HTR-8/SVneo (cell line): ENCODE results near the gene SF3B3.
A peak's percentile ranks its signal among the peaks of the same experiment; 100 is the strongest.

Source experiments
- DNase-seq: peaks from one replicate; pipeline ENCODE4 v3.0.0; 2011; ENCODE audit warnings: low spot score, mixed read lengths; ENCODE audit not compliant: insufficient read length
- FAIRE-seq: peaks from 2 replicates; lab custom pipeline; 2011; peaks lifted over from hg19 to GRCh38; lab: Jason Lieb, UNC

SF3B3 gene

GRCh38 chr16:70553645-70554044 lies 30.0 kb downstream of the SF3B3 start:
- no peak for FAIRE-seq
- no peak for DNase-seq

- no peak for DNase-seq
- FAIRE-seq = no peak
Observed at GRCh38 chr16:70556063-70556462, 32.4 kb downstream of the SF3B3 start.

- DNase-seq (no peak), FAIRE-seq (no peak)
Observed at GRCh38 chr16:70561623-70562022, 38.0 kb downstream of the SF3B3 start.

- no peak for DNase-seq
- FAIRE-seq = no peak
Observed at GRCh38 chr16:70563636-70564035, 40.0 kb downstream of the SF3B3 start.

- no peak for DNase-seq
- no peak for FAIRE-seq
Observed at GRCh38 chr16:70565053-70565452, 41.4 kb downstream of the SF3B3 start.

- DNase-seq (no peak), FAIRE-seq (no peak)
Observed at GRCh38 chr16:70568601-70569237, 45.1 kb downstream of the SF3B3 start.

GRCh38 chr16:70569752-70570151 lies 46.1 kb downstream of the SF3B3 start:
- DNase-seq (no peak), FAIRE-seq (no peak)

GRCh38 chr16:70570967-70571570 lies 47.5 kb downstream of the SF3B3 start:
- no peak for DNase-seq
- no peak for FAIRE-seq

GRCh38 chr16:70571623-70572022 lies 48.0 kb downstream of the SF3B3 start:
- DNase-seq (no peak), FAIRE-seq (no peak)

GRCh38 chr16:70572050-70572925 lies 48.7 kb downstream of the SF3B3 start:
- FAIRE-seq = no peak
- no peak for DNase-seq

- DNase-seq = no peak
- FAIRE-seq = no peak
Observed at GRCh38 chr16:70572926-70573270, 49.3 kb downstream of the SF3B3 start.

GRCh38 chr16:70573451-70574121 lies 50.0 kb downstream of the SF3B3 start:
- no peak for FAIRE-seq

GRCh38 chr16:70574595-70575271 lies 51.1 kb downstream of the SF3B3 start:
- no peak for DNase-seq
- FAIRE-seq = no peak

More at GRCh38 chr16:70573451-70574121, 50.0 kb downstream of the SF3B3 start:
- no peak for DNase-seq

- no peak for FAIRE-seq
Observed at GRCh38 chr16:70575376-70575775, 51.8 kb downstream of the SF3B3 start.

GRCh38 chr16:70576431-70577255 lies 53.0 kb downstream of the SF3B3 start:
- peak; percentile 13 for FAIRE-seq

More at GRCh38 chr16:70575376-70575775, 51.8 kb downstream of the SF3B3 start:
- DNase-seq = no peak

GRCh38 chr16:70577256-70577698 lies 53.7 kb downstream of the SF3B3 start:
- DNase-seq (peak; percentile 72), FAIRE-seq (peak; percentile 80)

More at GRCh38 chr16:70576431-70577255, 53.0 kb downstream of the SF3B3 start:
- peak; percentile 83 for DNase-seq

GRCh38 chr16:70578035-70578434 lies 54.4 kb downstream of the SF3B3 start:
- FAIRE-seq (no peak), DNase-seq (no peak)

GRCh38 chr16:70579248-70579647 lies 55.6 kb downstream of the SF3B3 start:
- DNase-seq = no peak
- no peak for FAIRE-seq
